Spleen (tissue), 11 donors: ENCODE results near the gene ANKRD11. TPM values are rescaled to one million over a fixed set of nuclear protein-coding genes. Genes with fewer than 3 reads are reported as not detected.
"Not testable (repeated sequence)": the region's sequence is repeated elsewhere in the genome, so short reads cannot be mapped to it uniquely, and the experiment has no call there.

Experiments used
- DNase-seq: peaks from one replicate; pipeline ENCODE4 v3.0.0-alpha.2; 2020
- H3K27ac ChIP-seq, 8 donors: fragments of 200-600 bp; sonication (generic) in 7 of 8; 1 replicate in 4 of 8; 2 replicates in 4 of 8; pipeline versions ENCODE4 v1.5.0 to v1.8.0; 2016 to 2021; ENCODE audit warnings: inconsistent platforms in 4 of 8, mild to moderate bottlenecking in 4 of 8, moderate library complexity in 1 of 8
- H3K27me3 ChIP-seq, 7 donors: fragments of 200-600 bp; sonication (generic) in 6 of 7; replicated peaks in 1 of 7; 1 replicate in 4 of 7; 2 replicates in 3 of 7; pipeline versions ENCODE4 v1.5.0 to v1.8.0; 2016 to 2021; ENCODE audit warnings: inconsistent platforms in 3 of 7, mild to moderate bottlenecking in 1 of 7
- H3K36me3 ChIP-seq, 6 donors: fragments of 200-600 bp; sonication (generic) in 5 of 6; 1 replicate in 4 of 6; 2 replicates in 2 of 6; pipeline versions ENCODE4 v1.5.0 to v1.8.0; 2016 to 2021; ENCODE audit warnings: inconsistent platforms in 2 of 6
- H3K4me1 ChIP-seq, 6 donors: fragments of 200-600 bp; sonication (generic) in 5 of 6; 1 replicate in 3 of 6; 2 replicates in 3 of 6; pipeline versions ENCODE4 v1.5.0 to v1.8.0; 2016 to 2021; ENCODE audit warnings: inconsistent platforms in 3 of 6
- H3K4me3 ChIP-seq, 8 donors: fragments of 200-600 bp; sonication (generic) in 7 of 8; 1 replicate in 4 of 8; 2 replicates in 4 of 8; pipeline versions ENCODE4 v1.5.0 to v1.8.0; 2016 to 2021; ENCODE audit warnings: inconsistent platforms in 4 of 8, mild to moderate bottlenecking in 4 of 8, moderate library complexity in 2 of 8
- H3K9me3 ChIP-seq, 8 donors: fragments of 200-600 bp; sonication (generic) in 7 of 8; 1 replicate in 4 of 8; 2 replicates in 4 of 8; pipeline versions ENCODE4 v1.5.0 to v1.8.0; 2016 to 2021; ENCODE audit warnings: inconsistent platforms in 4 of 8
- POLR2A ChIP-seq, 3 donors: fragments of 450-650 bp; IDR thresholded peaks; one replicate each; pipeline ENCODE4 v1.5.1; 2017; ENCODE audit warnings: antibody characterized with exemption in 3 of 3, mild to moderate bottlenecking in 1 of 3
- POLR2AphosphoS5 ChIP-seq, 3 donors: sonication (generic); formaldehyde crosslinking; IDR thresholded peaks; one replicate each; pipeline ENCODE4 v1.5.1; 2017; ENCODE audit warnings: antibody characterized with exemption in 3 of 3
- WGBS, 5 donors: extraction: QIAGEN DNeasy Blood & Tissue Kit in 3 of 5; methylation state at CpG; one replicate each; pipeline versions ENCODE4 v1.1.5 to v1.1.7; 2013 to 2018; 5-methylcytosine and 5-hydroxymethylcytosine counted together
- intact Hi-C: fragments of 100-400 bp; cut with DNase I; formaldehyde crosslinking; loops from one replicate; pipeline ENCODE4 v1.15.0; 2023; ENCODE audit warnings: low total_unique reads
- polyA plus RNA-seq, 3 donors: library from polyadenylated mRNA; stranded (reverse); fragments of 200-250 nt; gene quantifications; one replicate each; pipeline ENCODE4 v1.2.1, GENCODE V29; 2013
- total RNA-seq, 7 donors: library from RNA; depleted of rRNA in 3 of 7; stranded (reverse); fragments of >200 nt in 3 of 7; fragmentation: NEBNext Ultra II Directional in 4 of 7; extraction: Animal tissue kit (Norgen Biotek cat#: 25700) in 4 of 7; gene quantifications; one replicate each; pipeline versions ENCODE4 v1.1.0 to v1.2.1, GENCODE V29; 2016 to 2021
- TF ChIP-seq, protein P1 (sequence below), 11 experiments: fragments of 200-600 bp in 7 of 11; fragments of 450-650 bp in 4 of 11; sonication (generic) in 4 of 11; IDR thresholded peaks in 8 of 11; conservative IDR thresholded peaks in 3 of 11; 1 replicate in 7 of 11; 2 replicates in 4 of 11; pipeline versions ENCODE4 v1.4.0 to v1.8.0; 2016 to 2021; ENCODE audit warnings: antibody characterized with exemption in 11 of 11, inconsistent platforms in 4 of 11, mild to moderate bottlenecking in 1 of 11
- donor health status: healthy with polysubstance abuse.
- donor health status: DM: no; HTN: no; CAD: no; lungs with moderate emphysema.
- donor health status: DM: no; HTN: no; CAD: no.
- donor health status: Bipolar disorder and iron deficiency.
- donor health status: healthy.
- donor health status: DM: no; HTN: no; CAD: no.
- donor health status: DM: yes; HTN: yes; CAD: no.

Gene ANKRD11
- total and polyA plus RNA-seq, 10 donors, result 29.0 to 203 (median 128) TPM

DNA sequence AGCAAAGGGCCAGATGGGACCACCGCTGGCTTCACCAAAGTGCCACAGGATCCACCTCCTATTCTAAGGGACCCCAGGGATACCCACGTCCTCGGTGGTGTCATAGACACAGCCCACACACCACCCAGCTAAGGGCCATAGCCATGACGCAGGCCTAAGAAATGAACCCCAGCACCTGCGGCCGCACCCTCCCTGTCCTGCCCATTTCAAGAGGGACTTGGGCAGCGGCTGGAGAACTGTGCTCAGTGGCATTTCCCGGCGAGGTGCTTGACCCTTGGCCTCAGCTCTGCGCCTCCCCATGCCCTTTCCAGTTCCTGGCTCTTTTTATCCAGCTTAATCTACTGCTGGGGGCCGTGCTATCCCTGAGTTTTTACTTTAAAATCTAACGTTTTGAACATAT is 245.6 kb downstream of the ANKRD11 start:
- H3K4me3 ChIP-seq, result no peak overlapping the region
- TF ChIP-seq, protein P1, sequence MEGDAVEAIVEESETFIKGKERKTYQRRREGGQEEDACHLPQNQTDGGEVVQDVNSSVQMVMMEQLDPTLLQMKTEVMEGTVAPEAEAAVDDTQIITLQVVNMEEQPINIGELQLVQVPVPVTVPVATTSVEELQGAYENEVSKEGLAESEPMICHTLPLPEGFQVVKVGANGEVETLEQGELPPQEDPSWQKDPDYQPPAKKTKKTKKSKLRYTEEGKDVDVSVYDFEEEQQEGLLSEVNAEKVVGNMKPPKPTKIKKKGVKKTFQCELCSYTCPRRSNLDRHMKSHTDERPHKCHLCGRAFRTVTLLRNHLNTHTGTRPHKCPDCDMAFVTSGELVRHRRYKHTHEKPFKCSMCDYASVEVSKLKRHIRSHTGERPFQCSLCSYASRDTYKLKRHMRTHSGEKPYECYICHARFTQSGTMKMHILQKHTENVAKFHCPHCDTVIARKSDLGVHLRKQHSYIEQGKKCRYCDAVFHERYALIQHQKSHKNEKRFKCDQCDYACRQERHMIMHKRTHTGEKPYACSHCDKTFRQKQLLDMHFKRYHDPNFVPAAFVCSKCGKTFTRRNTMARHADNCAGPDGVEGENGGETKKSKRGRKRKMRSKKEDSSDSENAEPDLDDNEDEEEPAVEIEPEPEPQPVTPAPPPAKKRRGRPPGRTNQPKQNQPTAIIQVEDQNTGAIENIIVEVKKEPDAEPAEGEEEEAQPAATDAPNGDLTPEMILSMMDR (IDR thresholded peaks at IDR 0.05 in 8 of 11, conservative IDR thresholded peaks at IDR 0.05 in 3 of 11), result no peak
- no peak for TF ChIP-seq POLR2A (IDR thresholded peaks at IDR 0.05)
- TF ChIP-seq POLR2AphosphoS5 (IDR thresholded peaks at IDR 0.05), result no peak
- DNase-seq, result no peak
- H3K27me3 ChIP-seq, result peaks cover 0 to 18% (median 0%) of the 10 kb centered on the region in 7 donors
- H3K36me3 ChIP-seq, result no peaks in the 10 kb centered on the region
- intact Hi-C loops, result no loop called here
- peaks cover 4 to 41% (median 25%) of the 10 kb centered on the region in 6 donors for H3K4me1 ChIP-seq
- H3K9me3 ChIP-seq, result peaks cover 0 to 17% (median 9%) of the 10 kb centered on the region in 8 donors
- 62 to 72% (median 64%) methylated on average over 6 to 12 of the region's 12 CpGs for WGBS, 5 donors
- H3K27ac ChIP-seq, result no peak overlapping the region

DNA sequence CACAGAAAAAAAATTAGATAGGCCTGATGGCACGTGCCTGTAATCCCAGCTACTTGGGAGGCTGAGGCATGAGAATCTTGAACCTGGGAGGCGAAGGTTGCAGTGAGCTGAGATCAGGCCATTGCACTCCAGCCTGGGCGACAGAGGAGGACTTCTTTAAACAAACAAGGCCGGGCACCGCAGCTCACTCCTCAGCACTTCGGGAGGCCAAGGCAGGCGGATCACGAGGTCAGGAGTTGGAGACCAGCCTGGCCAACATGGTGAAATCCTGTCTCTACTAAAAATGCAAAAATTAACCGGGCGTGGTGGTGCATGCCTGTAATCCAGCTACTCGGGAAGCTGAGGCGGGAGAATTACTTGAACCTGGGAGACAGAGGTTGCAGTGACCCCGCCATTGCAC is 246.1 kb downstream of the ANKRD11 start:
- Histone ChIP-seq H3K4me1 (peaks cover 4 to 41% (median 25%) of the 10 kb centered on the region in 6 donors), H3K27me3 (peaks cover 0 to 18% (median 0%) of the 10 kb centered on the region in 7 donors), H3K9me3 (peaks cover 0 to 12% (median 5%) of the 10 kb centered on the region in 8 donors)
- DNase-seq, H3K36me3 ChIP-seq, H3K27ac ChIP-seq, H3K4me3 ChIP-seq, intact Hi-C loops: not testable (repeated sequence)
- WGBS, 5 donors, result 74 to 88% (median 84%) methylated on average over 13 of the region's 13 CpGs

DNA sequence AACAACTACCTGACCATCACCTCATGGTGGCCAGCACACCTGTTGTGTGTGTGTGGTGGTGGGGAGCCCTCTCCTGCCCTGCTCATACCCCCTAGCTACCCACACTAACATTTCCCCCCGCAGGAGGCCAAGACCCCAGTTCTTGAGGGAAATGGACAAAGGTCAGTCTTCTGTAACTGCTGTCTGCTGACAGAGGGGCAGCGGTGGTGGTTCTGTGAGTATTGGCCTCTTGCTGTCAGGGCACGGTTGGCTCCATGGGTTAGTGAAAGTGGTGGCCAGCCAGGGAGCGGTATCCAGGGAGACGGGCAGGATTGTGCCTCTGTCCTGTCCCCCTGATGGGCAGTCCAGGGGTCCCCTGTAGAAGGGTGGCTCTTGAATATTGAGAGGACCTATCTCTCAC is 246.7 kb downstream of the ANKRD11 start:
- intact Hi-C loops, result no loop called here
- no peak overlapping the region for H3K4me3 ChIP-seq
- TF ChIP-seq POLR2AphosphoS5 (IDR thresholded peaks at IDR 0.05) (no peak), POLR2A (IDR thresholded peaks at IDR 0.05) (no peak)
- TF ChIP-seq, protein P1 (IDR thresholded peaks at IDR 0.05 in 8 of 11, conservative IDR thresholded peaks at IDR 0.05 in 3 of 11), result no peak
- H3K4me1 ChIP-seq, result peaks cover 4 to 41% (median 25%) of the 10 kb centered on the region in 6 donors
- peaks cover 0 to 6% (median 3%) of the 10 kb centered on the region in 8 donors for H3K9me3 ChIP-seq
- no peak overlapping the region for H3K27ac ChIP-seq
- 83 to 92% (median 88%) methylated on average over 4 to 5 of the region's 5 CpGs for WGBS, 5 donors
- H3K36me3 ChIP-seq, result no peaks in the 10 kb centered on the region
- DNase-seq, result no peak
- H3K27me3 ChIP-seq, result peaks cover 0 to 18% (median 0%) of the 10 kb centered on the region in 7 donors

DNA sequence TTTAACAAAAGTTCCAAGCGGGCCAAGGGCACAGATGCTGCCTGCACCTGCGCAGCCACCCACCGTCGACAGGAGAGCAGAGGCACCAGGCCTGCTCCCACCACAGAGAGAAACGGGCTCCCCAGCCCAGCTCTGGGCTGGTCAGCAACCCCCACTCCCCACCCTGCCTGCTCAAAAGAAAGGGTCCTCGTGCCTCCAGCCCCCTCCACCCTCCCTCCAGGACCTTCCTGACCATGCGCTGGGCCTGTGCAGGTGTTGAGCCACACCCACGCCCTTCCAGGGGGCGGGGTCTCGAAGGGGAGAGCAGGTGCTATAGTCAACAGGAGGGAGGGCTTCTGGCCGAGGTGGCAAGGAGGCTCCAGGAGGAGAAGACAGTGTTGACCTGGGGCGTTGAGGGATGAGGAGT is 247.6 kb downstream of the ANKRD11 start:
- Histone ChIP-seq H3K4me3 (no peak overlapping the region), H3K27ac (no peak overlapping the region), H3K9me3 (no peaks in the 10 kb centered on the region), H3K27me3 (peaks cover 0 to 10% (median 0%) of the 10 kb centered on the region in 7 donors), H3K36me3 (no peaks in the 10 kb centered on the region), H3K4me1 (peaks cover 4 to 34% (median 22%) of the 10 kb centered on the region in 6 donors)
- intact Hi-C loops, result no loop called here
- 50 to 66% (median 55%) methylated on average over 12 of the region's 12 CpGs for WGBS, 5 donors
- TF ChIP-seq POLR2A (IDR thresholded peaks at IDR 0.05) (no peak), POLR2AphosphoS5 (IDR thresholded peaks at IDR 0.05) (no peak)
- TF ChIP-seq, protein P1 (IDR thresholded peaks at IDR 0.05 in 8 of 11, conservative IDR thresholded peaks at IDR 0.05 in 3 of 11), result no peak
- DNase-seq, result no peak
